NK-92 (cell line): ENCODE data around the gene DNAJC13.
"Not testable (repeated sequence)": the region's sequence is repeated elsewhere in the genome, so short reads cannot be mapped to it uniquely, and the experiment has no call there.

ENCODE experiments used
- DNase-seq: peaks from one replicate; lab custom pipeline; 2025; ENCODE audit not compliant: unreplicated experiment; lab: John Stamatoyannopoulos, UW

DNAJC13 gene, protein sequence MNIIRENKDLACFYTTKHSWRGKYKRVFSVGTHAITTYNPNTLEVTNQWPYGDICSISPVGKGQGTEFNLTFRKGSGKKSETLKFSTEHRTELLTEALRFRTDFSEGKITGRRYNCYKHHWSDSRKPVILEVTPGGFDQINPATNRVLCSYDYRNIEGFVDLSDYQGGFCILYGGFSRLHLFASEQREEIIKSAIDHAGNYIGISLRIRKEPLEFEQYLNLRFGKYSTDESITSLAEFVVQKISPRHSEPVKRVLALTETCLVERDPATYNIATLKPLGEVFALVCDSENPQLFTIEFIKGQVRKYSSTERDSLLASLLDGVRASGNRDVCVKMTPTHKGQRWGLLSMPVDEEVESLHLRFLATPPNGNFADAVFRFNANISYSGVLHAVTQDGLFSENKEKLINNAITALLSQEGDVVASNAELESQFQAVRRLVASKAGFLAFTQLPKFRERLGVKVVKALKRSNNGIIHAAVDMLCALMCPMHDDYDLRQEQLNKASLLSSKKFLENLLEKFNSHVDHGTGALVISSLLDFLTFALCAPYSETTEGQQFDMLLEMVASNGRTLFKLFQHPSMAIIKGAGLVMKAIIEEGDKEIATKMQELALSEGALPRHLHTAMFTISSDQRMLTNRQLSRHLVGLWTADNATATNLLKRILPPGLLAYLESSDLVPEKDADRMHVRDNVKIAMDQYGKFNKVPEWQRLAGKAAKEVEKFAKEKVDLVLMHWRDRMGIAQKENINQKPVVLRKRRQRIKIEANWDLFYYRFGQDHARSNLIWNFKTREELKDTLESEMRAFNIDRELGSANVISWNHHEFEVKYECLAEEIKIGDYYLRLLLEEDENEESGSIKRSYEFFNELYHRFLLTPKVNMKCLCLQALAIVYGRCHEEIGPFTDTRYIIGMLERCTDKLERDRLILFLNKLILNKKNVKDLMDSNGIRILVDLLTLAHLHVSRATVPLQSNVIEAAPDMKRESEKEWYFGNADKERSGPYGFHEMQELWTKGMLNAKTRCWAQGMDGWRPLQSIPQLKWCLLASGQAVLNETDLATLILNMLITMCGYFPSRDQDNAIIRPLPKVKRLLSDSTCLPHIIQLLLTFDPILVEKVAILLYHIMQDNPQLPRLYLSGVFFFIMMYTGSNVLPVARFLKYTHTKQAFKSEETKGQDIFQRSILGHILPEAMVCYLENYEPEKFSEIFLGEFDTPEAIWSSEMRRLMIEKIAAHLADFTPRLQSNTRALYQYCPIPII (N-terminal part only)

DNA sequence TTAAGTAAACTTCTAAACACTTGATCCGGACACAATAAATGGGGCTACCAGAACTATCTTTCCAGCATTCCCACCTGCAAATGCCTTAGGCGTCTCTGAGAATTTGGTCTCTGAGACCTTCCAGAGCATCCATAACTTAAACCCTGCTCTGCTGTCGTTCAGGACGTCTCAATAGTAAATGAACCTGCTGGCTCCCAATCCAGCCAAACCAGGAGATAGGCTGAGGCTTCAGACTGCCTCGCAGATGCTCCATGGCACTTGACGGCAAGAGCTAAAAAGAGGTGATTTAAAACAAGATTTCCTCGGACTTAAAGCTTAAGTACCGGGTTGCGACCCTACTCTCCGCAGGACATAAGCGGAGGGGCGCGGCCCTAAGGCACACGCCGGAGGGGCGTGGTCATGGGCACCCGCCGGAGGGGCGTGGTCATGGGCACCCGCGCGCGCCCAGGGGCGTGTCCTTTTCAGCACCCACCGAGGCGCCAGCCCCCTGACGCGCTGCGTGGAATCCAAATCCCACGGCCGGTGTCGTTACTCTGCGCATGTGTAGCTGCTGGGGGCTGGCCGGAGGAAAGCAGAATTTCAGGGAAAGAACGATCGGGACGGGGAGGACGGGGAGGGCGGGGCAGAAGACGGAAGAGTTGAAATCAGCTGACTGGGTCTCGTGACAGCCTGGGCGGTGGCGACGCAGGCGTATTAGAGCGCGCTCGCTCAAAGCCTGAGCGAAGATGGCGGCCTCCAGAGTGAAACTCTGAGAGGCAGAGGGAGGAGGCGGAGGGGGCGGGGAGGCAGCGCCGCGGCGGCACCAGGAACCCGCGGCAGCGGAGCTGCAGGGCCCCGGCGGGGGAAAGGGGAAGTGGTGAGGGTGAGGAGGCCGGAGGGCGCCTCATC lies at the start of gene DNAJC13:
DNAJC13 (plus strand) TSS at position 696 of the 888 bp plus-strand sequence. CDS start 17,049 bp downstream, outside the sequence.
- DNase-seq = peak; percentile 65

DNA sequence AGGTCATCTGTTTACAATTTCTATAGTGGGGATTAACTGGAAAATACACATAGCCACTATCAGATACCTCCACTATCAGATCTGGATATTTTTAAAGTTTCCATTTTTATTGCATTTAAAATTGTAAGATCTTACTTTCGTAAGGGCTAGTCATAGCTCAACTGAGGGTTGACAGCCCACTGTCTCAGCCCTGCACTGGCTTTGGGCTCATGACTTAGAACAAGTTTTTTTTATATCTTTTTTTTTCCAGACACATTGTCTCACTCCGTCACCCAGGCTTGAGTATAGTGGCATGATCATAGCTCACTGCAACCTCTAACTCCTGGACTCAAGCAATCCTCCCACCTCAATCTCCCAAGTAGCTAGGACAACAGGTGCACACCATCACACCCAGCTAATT lies 48.8 kb upstream of the DNAJC13 start:
- no peak for DNase-seq

DNA sequence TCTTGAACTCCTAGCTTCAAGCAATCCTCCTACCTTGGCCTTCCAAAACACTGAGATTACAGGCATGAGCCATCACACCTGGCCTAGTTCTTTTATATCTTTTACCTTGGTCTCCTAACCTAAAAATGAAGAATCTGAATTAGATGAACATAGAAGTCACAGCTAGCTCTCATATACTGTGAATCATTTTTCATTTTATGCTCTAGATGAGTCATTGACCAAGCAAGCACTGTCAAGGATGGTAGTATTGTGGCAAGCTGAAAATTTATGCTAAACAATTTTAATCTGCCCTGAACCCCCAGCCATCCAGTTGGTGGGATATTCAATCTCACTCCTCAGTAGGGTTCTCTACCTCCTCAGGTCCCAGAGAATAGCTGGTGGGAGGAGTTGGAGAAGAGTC lies 48.3 kb upstream of the DNAJC13 start:
- no peak for DNase-seq

DNA sequence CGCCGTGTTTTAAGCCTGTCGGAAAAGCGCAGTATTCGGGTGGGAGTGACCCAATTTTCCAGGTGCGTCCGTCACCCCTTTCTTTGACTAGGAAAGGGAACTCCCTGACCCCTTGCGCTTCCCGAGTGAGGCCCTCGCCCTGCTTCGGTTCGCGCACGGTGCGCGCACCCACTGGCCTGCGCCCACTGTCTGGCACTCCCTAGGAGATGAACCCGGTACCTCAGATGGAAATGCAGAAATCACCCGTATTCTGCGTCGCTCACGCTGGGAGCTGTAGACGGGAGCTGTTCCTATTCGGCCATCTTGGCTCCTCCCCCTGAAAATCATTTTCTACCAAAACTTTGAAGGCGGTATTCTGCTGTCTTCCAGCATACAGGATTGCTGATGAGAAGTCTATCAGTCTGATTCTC lies 40.4 kb upstream of the DNAJC13 start:
- DNase-seq = not testable (repeated sequence)

DNA sequence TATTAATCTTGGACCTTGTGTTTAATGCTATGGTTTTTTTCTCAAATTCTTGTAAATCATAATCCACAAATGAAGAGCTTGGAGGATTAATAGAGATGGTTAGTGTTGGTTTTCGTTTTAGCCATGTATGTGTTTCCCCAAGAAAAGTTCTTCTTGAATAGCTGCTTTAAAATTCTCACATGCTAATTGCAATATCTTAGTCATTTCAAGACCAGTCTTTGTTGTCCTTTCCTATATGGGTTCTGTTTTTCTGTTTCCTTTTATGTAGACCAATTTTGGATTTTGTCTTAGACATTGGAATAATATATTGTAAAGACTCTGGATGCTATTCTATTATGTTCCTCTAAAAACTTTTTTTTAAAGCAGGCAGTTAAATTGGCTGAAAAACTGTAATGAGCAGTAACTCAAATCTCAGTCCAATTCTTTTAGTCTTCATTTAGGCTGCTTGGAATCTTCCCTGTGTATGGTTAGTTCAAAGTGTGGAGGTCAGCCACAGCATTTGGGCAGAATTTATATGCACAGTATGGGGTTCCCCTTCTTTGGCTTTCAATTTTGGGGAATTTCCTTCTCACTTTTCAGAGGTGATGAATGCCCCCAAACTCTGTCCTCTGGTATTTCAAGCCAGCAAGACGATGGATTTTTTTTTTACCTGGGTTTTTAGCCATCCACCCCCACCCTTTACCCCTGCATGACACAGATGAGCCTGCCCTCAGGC lies 39.1 kb upstream of the DNAJC13 start:
- no peak for DNase-seq

DNA sequence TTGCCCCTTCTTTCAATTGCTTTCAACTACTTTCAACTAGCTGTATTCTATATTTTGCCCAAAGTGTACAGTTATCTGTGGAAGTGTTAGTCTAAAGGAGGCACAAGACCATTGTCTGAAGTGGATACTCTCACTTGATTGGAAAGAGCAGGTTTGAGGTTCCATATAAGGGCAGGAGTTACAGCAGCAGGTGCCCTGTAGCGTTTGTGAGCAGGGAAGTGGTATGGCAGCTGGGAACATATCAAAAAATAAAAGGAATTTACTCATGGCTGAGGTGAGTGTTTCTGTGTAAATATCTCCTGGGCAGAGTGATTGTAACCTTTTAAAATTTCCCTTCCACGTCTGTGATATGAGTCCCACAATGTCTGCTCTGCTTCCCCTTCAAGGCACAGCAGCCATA lies 38.5 kb upstream of the DNAJC13 start:
- DNase-seq = no peak

DNA sequence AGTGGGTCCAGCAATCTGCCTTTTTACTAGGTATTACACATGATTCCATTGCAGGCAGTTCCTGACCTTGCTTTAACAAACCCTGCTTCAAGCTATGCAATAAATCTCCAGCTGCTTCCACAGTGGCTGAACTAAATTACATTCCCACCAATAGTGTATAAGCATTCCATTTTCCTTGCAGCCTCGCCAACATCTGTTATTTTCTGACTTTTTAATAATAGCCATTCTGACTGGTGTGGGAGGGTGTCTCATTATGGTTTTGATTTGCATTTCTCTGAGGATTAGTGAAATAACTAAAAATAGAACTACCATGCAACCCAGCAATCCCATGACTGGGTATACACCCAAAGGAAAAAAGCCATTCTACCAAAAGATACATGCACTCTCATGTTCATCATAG lies 36.4 kb upstream of the DNAJC13 start:
- no peak for DNase-seq

DNA sequence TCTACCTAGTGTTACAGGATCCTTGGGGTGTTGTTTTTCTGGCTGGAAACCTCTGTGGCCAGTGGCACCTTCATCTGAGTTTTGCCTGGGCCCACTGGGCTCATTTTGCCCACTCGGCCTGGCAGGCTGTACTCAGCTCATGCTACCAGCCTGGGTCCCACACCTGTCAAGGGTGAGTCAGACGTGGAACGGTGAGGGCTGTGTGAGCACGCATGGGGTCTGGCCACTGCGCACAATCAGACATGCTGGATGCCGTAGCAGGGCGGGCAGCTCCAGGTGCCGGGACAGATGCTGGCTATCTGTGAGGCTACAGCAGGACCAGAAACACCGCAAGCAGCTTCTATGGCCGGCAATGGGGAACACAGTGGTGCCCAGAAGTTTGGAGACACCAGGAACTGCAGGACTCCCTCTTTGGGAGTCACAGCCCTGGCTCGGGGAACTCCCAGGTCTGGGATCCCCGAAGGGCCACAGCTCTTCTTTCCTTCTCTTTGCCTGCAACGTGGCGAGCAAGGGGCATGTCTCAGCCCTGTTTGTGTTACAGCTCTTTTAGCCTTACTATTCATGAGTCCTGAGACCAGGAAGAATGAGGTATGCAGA lies 35.9 kb upstream of the DNAJC13 start:
- no peak for DNase-seq

DNA sequence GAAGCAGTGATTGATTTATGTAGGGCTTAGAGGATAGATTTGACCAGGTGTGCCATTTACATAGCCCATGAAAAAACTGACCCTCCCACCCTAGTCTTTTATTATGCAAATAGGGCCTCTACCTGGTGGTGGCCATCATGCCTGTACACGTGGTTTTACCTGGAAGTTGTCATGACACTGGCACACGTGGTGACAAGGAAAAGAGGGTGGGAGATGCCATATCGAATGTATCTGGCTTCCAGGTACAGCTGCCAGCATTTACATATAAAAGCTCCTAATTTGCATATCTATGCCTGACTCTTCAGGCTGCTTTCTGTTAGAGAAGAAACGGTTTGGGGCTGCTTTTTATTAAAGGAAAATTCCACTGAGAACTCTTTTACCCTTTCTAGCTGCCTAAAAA lies 35.0 kb upstream of the DNAJC13 start:
- DNase-seq = no peak

DNA sequence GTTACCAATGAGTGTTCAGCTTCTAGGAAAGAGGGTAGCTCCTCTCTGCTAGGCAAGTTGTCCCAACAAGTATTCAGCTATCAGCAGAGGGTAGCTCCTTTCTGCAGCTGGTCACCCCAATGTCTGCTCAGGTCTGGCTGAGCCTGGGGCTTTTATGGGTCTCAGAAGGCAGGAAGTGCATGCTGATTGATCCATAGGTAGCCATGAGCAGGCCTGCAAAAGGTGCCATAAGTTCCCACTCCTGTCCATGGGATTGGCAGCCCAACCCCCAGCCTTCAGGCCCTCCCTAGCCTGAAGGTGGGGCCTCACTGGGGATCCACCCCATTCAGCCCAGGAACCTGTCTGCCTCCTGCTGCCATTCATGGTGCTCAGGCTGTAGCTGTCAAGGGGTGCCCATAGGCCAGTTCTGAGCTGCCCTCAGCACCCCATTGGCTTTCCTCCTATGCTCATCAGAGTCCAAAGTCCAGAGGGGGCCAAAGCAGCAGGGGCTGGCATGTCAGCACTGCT lies 34.6 kb upstream of the DNAJC13 start:
- no peak for DNase-seq

DNA sequence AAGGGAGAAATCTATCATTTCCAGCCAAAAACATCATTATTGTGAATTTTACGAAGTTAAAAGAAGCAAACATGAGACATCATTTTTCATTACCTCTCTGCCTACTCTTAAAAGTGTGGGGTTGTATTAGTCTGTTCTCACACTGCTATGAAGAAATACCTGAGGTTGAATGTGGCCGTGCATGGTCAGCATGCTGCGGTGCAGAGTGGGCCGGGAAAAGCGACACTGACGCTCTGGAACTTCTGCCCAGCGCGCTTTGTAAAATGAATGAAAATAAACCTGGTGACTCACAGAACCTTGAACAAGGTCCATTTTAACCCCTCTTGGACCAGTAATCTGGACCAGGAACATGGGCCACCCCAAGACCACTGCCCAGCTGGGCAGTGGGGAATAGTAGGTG lies 31.0 kb upstream of the DNAJC13 start:
- DNase-seq = no peak

DNA sequence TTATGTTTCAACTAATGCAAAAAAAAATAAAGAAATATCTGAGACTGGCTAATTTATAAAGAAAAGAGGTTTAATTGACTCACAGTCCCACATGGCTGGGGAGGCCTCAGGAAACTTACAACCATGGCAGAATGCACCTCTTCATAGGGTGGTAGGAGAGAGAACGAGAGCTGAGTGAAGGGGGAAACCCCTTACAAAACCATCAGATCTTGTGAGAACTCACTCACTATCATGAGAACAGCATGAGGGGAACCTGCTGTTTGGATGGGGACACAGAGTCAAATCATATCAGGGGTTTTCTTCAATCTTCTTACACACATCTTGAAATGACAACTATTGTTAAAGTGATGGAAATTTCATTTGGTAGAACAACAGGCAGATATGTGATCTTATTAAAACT lies 24.6 kb upstream of the DNAJC13 start:
- not testable (repeated sequence) for DNase-seq

DNA sequence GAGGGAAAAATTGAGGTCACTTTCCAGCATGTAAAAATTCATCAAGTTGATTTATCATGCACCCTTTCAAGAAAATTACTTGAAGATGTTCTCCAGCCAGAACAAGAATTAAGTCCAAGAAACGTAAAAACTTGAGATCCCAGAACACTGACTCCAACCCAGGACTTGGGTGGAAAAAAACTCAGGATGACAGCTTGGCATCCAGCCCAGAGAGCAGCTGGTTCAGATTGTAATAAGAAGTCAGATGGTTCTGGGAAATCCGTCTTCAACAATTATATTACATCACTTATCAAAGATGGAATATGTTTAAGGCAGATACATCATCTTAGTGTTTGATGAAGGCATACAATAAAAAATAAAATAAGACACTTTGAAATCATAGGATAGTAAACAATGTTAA lies 23.0 kb upstream of the DNAJC13 start:
- DNase-seq = no peak

DNA sequence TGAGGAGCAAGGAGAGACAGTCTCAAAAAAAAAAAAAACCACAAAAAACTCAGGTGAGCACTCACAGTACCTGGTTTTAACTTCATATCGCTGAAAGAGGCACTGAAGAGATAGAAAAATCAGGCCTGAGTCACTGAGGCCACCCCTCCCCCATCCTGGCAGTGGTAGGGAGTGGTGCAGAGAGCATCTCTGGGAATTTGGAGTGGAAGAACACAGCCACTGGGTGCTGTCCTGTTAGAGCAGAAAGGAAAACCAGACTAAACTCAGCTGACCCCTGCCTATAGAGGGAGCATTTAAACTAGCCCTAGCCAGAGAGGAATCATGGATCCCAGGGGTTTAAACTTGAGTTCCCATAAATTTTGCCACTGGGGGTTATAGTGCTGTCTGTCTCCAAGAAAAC lies 22.2 kb upstream of the DNAJC13 start:
- DNase-seq = no peak

DNA sequence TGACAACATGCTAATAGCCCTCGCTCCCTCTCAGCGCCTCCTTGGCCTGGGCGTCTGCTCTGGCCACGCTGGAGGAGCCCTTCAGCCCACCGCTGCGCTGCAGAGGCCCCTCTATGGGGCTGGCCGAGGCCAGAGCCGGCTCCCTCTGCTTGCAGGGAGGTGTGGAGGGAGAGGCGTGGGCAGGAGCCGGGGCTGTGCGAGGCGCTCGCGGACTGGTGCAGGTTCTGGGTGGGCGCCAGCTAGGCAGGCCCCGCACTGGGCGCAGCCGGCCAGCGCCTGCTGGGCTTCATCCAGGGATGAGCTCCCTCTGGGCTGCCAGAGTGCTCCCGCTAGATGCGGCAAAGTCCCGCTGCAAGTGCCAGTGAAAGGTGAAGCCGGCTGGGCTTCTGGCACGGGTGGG lies 21.0 kb upstream of the DNAJC13 start:
- no peak for DNase-seq

DNA sequence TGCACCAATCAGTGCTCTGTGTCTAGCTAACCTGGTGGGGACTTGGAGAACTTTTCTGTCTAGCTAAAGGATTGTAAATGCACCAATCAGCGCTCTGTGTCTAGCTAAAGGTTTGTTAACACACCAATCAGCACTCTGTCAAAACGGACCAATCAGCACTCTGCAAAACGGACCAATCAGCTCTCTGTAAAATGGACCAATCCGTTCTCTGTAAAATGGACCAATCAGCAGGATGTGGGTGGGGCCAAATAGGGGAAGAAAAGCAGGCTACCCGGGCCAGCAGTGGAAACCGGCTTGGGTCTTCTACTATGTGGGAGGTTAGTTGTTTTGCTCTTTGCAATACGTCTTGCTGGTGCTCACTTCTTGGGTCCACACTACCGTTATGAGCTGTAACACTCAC lies 20.5 kb upstream of the DNAJC13 start:
- DNase-seq = not testable (repeated sequence)

DNA sequence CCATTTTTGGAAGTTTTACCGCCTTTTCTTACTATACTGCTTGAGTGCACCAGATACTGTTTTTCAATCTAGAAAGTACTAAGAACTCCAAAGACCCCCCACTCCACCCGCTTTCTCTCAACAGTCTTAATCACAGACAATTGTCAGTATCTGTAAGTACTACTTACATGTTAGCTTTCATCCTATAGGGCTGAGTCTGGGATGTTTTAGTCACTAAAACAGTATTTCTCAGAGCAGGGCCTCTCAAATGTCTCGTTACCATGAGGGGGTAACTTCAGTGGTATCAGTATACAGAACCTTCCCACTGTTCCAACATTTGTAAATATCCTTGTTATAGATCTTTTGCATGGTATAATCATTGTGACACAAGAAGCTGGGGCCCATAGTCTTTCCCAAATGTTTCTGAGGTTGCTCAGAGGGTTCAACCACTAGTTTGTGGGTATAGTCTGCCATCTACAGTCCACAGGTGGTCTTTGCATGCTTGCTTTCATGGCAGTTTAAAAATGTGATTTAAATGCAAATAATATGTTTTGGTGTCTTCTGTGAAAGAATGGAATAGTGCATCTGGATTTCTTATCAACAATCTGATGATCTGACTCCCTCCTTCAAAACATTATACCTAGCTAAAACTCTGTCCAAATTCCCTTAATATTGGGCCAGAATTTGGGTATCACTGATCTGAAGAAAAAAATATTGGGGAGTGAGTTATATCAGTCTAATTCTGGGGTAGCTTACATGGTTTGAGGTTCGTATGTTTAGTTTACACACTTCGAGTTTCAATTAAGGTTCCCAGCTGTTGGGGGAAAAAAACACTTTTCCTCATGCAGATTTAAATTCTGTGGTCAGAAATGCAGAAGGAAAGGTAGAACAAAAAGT lies 18.0 kb upstream of the DNAJC13 start:
- DNase-seq = no peak

DNA sequence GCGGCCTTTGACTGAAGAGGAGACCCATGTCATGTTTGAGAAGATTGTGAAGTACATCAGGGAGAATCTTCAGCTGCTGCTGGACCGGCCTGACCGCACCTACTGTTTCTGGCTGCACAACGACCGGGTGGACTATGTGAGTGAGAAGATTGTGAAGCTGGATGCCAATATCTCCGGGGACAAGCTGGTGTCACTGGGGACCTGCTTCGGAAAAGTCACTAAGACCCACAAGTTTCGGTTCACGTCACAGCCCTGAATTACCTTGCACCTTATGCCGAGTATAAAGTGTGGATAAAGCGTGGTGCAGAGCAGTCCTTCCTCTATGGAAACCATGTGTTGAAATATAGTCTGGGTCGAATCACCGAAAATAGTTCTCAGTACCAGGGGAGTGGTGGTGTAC lies 16.0 kb upstream of the DNAJC13 start:
- no peak for DNase-seq
